ENCODE data around the gene TAGAP.

- TF ChIP-seq CTCF (optimal IDR thresholded peaks at IDR 0.05 in 1 of 3, IDR thresholded peaks at IDR 0.05 in 1 of 3, conservative IDR thresholded peaks at IDR 0.05 in 1 of 3; ENCODE audit: extremely low read depth in 1 of 3, insufficient read depth in 2 of 3, low read length in 3 of 3) (no peak), EZH2 (IDR thresholded peaks at IDR 0.05; ENCODE audit: low read length) (no peak)
Measured at GRCh38 chr6:158987657-158988056, 57.1 kb downstream of the TAGAP start.

Data from keratinocyte (primary cell).